Choroid plexus epithelial cell (primary cell): ENCODE measurements around the gene POLL.
A peak's percentile ranks its signal among the peaks of the same experiment; 100 is the strongest.
"Not testable (repeated sequence)": the region's sequence is repeated elsewhere in the genome, so short reads cannot be mapped to it uniquely, and the experiment has no call there.

ENCODE experiments used
- DNase-seq: peaks from one replicate; pipeline ENCODE4 v3.0.0-alpha.2; 2010; ENCODE audit warnings: low read depth
- H3K4me3 ChIP-seq: 2 replicates; pipeline ENCODE4 v1.5.1; 2011; ENCODE audit warnings: low read depth, mild to moderate bottlenecking, control low read depth, low read length, moderate library complexity
- CTCF ChIP-seq: conservative IDR thresholded peaks from 2 replicates; pipeline ENCODE4 v1.5.1; 2011; ENCODE audit warnings: low read depth, mild to moderate bottlenecking, control low read depth, inconsistent platforms, low read length, moderate library complexity

The POLL gene

GRCh38 chr10:101587725-101588653, at the start of gene POLL, which contains the start of gene DPCD:
Gene POLL, minus strand, starts transcription at chr10:101588257. Its CDS starts 897 bp downstream, at chr10:101587360.
Gene DPCD, plus strand, starts transcription at chr10:101588321. Its CDS starts 16 bp downstream, at chr10:101588337.
- peak within 1 kb of the TSS; percentile 97 for H3K4me3 ChIP-seq
- DNase-seq: peak; percentile 96
- no peak for TF ChIP-seq CTCF

DNA sequence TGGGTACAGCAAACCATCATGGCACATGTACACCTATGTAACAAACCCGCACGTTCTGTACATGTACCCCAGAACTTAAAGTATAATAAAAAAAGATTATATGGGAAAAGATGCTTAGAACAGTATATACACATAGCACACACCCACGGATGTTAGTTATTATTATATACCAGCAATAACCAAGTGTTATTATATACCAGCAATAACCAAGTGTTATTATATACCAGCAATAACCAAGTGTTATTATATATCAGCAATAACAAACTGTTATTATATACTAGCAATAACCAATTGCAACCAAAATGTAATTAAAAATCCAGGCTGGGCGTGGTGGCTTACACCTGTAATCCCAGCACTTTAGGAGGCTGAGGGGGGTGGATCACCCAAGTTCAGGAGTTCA, 45.5 kb upstream of the POLL start:
- not testable (repeated sequence) for DNase-seq, H3K4me3 ChIP-seq

DNA sequence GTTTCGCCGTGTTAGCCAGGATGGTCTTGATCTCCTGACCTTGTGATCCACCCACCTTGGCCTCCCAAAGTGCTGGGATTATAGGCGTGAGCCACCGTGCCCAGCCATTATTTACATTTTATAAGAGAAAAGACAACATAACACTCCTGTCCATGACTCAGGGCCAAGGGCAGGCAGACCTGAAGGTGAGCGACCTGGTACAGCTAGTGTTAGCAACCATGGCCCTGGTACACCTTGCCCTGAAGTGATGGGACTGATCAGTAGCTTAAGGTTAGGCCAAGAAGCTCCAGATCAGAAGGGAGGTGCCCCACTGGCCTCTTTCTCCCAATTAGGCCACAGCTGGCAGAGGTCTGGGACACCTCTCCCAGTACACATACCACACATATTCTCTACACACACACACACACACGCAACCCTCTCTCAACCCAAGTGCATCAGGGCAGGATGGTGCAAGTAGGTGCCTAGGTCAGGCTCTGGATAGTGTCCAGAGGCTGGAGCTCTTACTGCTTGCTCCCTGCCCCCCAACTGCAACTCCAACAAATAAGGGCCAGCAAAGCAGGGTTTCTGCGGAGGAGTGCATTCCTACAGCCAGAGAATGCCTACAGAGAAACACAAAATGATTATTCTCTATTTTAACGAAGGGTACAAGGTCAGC, 43.9 kb upstream of the POLL start:
- no peak for TF ChIP-seq CTCF
- no peak for DNase-seq
- no peak overlapping the region for H3K4me3 ChIP-seq

GRCh38 chr10:101630633-101630920, 42.5 kb upstream of the POLL start:
- DNase-seq: no peak
- no peak for TF ChIP-seq CTCF

GRCh38 chr10:101629837-101630632, 42.0 kb upstream of the POLL start:
- no peak for TF ChIP-seq CTCF
- no peak overlapping the region for H3K4me3 ChIP-seq
- no peak for DNase-seq

More at GRCh38 chr10:101630633-101630920, 42.5 kb upstream of the POLL start:
- H3K4me3 ChIP-seq: no peak overlapping the region

DNA sequence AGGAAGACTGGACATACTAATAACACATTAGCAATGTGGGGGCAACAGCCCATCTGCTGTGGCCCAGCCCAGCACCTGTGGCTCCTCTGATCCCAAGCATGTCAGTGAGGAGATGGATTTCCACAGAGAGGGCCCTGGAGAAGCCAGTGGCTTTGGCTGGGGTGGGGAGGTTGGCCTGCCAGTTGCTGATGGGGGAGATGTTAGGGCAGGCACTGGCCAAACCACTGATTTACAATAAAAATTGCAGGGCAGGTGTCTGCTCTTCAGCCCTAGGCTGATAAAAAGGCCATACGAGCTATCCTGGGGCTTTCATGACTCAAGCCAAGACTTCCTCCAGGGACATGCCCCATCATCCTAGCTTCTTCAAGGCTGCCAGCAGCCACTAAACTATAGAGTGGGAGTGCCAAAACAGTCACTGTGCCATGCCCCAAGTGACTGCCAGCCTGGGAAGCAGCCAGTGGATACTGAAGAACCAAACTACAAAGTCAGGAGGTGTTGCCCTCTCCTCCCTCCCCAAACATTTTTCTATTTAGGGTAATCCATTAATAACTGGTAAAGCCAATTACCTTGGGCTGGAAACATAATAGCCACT, 37.9 kb upstream of the POLL start:
- no peak for TF ChIP-seq CTCF
- no peak for DNase-seq

More for the DNA sequence above, 37.9 kb upstream of the POLL start:
- no peak overlapping the region for H3K4me3 ChIP-seq
